Ramos (cell line): ENCODE results near the gene STEAP4.
"Not testable (repeated sequence)": the region's sequence is repeated elsewhere in the genome, so short reads cannot be mapped to it uniquely, and the experiment has no call there.

Source experiments
- in situ Hi-C: fragments of 300-500 bp; cut with MboI; formaldehyde crosslinking; loops from one replicate; pipeline ENCODE4 v1.14.3; 2022; ENCODE audit warnings: low sequenced_read_pairs; ENCODE audit not compliant: unreplicated experiment

STEAP4 gene

DNA sequence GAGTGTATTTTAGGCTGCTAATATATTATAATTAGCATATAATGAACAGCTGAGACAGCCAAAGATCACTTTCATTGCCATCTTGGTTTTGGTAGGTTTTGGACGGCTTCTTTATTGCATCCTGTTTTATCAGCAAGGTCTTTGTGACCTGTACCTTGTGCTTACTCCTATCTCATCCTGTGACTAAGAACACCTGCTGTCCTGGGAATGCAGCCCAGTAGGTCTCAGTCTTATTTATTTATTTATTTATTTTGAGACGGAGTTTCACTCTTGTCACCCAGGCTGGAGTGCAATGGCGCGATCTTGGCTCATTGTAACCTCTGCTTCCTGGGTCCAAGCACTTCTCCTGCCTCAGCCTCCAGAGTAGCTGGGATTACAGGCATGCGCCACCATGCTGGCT lies 31.8 kb downstream of the STEAP4 start:
- in situ Hi-C loops, result not testable (repeated sequence)

- in situ Hi-C loops, result no loop called here
These were observed 37.1 kb downstream of the STEAP4 start for GRCh38 chr7:88269586-88269985.

- in situ Hi-C loops, result no loop called here
These were observed 37.8 kb downstream of the STEAP4 start for GRCh38 chr7:88268858-88269257.

- in situ Hi-C loops, result no loop called here
These were observed 38.6 kb downstream of the STEAP4 start for GRCh38 chr7:88268051-88268450.

GRCh38 chr7:88267421-88267820 lies 39.3 kb downstream of the STEAP4 start:
- in situ Hi-C loops, result no loop called here

GRCh38 chr7:88264987-88265386 lies 41.7 kb downstream of the STEAP4 start:
- in situ Hi-C loops, result not testable (repeated sequence)

- in situ Hi-C loops, result no loop called here
These were observed 44.1 kb downstream of the STEAP4 start for GRCh38 chr7:88262562-88262961.

- in situ Hi-C loops, result no loop called here
These were observed 46.0 kb downstream of the STEAP4 start for GRCh38 chr7:88260719-88261118.

- in situ Hi-C loops, result no loop called here
These were observed 46.9 kb downstream of the STEAP4 start for GRCh38 chr7:88259656-88260380.

GRCh38 chr7:88258296-88258695 lies 48.4 kb downstream of the STEAP4 start:
- in situ Hi-C loops, result not testable (repeated sequence)

DNA sequence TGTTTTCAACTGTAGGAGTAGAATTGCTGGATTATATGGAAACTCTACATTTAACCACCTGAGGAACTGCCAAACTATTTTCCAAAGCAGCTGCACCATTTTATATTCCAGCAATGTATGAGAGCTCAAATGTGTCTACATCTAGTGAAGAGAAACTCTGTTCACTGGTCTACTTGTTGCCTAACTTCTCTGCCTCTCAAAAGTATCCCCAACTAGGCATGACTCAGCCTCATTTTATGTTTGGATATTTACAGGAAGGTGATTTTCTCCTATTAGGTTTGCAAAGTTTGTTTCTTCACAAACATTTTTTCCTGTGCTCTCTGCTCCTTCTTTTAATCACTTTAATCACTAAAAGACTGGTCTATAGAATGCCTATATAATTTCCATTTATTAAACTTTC lies 49.8 kb downstream of the STEAP4 start:
- in situ Hi-C loops, result no loop called here

GRCh38 chr7:88254721-88255424 lies 51.8 kb downstream of the STEAP4 start:
- in situ Hi-C loops, result no loop called here

DNA sequence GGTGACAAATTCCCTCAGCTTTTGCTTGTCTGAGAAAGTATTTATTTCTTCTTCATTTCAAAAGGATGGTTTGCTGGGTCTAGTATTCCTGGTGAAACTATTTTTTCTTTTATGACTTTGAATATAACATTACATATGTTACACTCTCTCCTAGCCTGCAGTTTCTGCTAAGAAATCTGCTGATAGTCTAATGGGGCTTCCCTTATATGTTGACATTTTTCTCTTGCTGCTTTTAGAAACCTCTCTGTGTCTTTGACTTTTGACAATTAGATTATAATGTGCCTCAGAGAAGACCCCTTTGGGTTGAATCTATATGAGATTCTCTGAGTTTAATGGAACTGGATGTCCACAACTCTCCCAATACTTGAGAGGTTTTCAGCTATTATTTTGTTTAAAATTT lies 53.1 kb downstream of the STEAP4 start:
- in situ Hi-C loops, result no loop called here

GRCh38 chr7:88244258-88244657 lies 62.4 kb downstream of the STEAP4 start:
- in situ Hi-C loops, result no loop called here

DNA sequence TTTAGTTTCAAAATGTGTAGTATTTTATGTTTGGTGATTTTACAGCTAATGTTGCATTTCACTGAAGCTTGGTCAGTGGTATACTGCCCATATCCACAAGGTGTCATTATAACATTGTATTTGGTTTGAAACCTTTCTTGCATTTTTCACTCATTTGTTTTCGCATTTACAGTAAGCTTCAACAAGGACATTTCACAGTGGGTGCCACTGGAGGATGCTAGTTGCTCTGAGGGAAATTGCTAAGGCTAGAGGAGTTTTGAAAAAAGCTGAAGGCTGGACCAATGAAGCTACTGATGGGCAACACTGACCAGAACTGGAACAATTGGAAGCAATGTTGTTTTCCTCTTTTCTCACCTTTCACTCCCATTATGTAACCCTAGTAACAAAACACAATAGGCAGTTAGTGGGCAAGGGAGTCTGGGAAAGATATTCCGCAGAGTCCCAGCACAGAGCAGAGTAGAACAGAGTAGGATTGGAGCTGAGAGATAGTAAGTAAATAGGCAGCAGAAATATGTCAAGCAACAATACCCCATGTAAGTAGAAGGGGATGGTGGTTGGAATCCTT lies 63.3 kb downstream of the STEAP4 start:
- in situ Hi-C loops, result no loop called here

GRCh38 chr7:88239852-88240251 lies 66.8 kb downstream of the STEAP4 start:
- in situ Hi-C loops, result no loop called here

DNA sequence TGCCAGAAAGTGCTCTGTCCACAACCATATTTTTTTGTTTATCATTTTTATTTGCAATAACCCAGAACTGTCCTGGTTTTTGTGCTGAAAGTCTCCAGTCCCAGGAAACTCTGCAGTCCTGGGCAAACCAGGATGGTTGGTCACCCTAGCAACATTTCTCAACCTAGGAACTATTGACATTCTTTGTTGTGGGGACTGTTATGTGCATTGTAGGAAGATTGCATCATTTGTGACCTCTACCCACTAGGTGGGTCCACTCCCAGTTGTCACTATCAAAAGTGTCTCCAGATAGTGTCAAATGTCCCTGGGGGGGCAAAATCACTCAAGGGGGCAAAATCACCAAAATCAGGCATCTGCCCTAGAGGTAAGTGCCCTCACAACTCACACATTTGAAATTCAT lies 72.9 kb downstream of the STEAP4 start:
- in situ Hi-C loops, result no loop called here

DNA sequence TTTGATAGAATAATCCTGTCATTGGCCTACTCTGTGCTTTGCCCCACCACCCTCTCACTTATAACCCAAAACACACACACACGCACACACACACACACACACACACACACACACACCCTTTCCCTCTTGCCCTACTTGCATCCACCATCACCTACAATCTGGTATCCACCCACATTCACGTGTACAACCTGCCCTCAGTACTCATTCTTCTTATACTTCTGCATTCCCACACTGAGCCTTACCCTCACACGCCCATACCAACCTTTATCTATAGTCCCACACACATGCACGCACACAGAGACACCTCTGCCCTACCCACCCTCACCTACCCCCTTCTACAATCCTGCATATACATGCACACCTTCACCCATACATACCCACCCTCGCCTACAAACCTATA lies 76.0 kb downstream of the STEAP4 start:
- in situ Hi-C loops, result no loop called here

GRCh38 chr7:88229302-88229995 lies 77.2 kb downstream of the STEAP4 start:
- in situ Hi-C loops, result no loop called here

- in situ Hi-C loops, result no loop called here
These were observed 79.7 kb downstream of the STEAP4 start for GRCh38 chr7:88226886-88227516.

- in situ Hi-C loops, result no loop called here
These were observed 80.5 kb downstream of the STEAP4 start for GRCh38 chr7:88226201-88226600.
